Bone marrow (tissue), 2 donors: ENCODE measurements around the gene NFIC.

Experiments used
- DNase-seq, 2 donors: peaks; one replicate each; lab custom pipeline; 2025; lab: John Stamatoyannopoulos, UW

NFIC gene

DNA sequence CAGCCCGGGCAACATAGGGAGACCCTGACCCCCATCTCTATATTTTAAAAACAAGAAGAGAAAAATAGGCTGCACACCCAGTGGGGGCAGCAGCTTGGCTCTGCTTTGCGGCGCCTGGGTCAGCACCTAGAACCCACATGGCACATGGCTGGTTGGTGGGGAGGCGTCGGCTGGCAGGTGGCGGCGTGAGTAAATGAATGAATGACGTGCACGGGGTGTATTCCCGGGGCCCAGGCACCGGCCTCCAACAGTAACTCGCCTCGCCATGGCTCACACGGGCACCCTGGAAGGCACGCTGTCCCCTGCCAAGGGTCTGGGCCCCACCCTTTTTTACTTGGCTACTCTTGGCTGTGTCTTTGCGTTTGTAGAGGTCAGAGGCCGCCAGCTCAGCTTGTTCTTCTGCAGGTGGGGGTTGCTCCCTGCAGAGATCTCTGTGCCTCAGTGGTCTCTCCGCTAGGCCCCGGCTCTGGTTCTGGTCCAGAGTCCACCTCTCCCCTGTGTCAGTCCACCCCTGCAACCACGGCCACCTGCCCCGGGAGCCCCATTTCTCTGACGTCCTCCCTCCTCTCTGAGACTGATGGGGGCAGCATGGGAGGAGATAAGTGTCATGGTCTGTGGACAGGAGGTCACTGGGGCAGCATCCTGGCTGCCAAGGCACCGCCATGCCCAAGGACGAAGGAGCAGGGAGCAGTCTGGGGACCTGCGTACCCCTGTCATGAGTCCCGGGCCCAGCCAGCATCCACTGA is 145.3 kb downstream of the NFIC start:
- DNase-seq = no peak

- DNase-seq = no peak
Measured at GRCh38 chr19:3512562-3513228, 146.3 kb downstream of the NFIC start.

DNA sequence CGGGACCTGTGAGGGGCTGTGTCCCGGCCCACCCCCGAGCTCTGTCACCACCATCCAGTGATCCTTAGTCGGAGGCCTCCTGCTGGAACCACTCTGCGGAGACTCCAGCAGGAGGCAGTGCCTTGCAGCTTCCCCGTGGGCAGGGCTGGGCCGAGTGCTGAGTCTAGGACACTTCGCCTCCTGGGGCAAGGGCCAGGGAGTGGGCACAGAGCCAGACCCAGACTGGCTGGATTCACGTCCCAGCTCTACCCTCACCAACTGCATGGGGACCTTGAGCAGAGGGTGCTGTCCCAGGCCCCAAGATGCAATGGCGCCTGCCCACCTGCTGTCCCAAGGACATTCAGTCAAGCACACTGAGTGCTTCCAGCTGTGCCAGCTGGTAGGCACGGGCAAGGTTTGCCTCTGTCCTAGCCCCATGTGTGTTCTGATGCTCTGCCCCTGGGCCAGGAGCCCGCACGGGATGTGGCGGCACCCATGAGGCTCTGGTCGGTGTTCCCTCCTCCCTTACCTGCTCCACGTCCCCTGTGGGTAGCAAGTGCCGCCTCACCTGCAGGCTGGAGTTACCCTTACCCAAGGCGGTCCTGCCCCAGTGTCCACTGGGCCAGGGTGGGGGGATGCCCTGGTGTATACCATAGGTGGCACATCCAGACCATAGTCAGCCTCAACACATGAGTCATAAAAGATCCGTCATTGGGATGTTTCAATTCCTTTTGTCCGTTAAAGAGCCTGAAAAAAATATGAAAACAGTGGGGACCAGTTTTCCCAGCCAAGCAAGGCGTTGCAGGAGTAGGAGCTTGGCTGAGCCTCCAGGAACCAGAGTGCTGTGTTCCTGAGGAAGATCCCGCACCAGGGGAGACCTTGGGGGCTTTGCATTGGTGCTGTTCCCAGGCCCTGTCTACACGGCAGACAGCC is 147.1 kb downstream of the NFIC start:
- no peak for DNase-seq

- DNase-seq = no peak
Measured at GRCh38 chr19:3514930-3515329, 148.5 kb downstream of the NFIC start.

DNA sequence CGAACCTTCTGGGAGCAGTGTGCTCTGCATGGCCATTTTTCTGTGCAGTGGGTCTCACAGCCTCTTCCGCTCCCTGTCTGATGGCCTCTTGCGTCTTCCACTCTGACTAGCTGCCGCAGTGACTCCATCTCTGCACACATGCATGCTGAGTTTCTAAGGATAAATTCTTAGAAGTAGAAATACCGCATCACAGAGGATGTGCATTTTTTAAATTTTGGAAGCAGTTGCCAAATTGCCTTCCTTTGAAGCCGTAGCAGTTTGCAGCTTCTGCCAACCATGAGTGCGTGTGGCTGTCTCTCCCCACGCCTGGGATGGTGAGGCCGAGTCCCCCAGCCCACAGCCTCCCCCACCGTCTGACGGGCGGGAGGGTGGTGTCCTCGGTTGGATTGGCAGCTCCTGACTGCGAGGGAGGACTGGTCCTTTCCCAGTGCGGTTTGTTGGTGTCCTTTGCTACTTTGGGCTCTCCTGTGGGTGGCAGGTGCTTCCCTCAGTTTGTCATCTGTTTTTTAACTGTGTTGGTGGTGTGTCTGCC is 149.6 kb downstream of the NFIC start:
- DNase-seq = no peak

- DNase-seq = no peak
Measured at GRCh38 chr19:3516675-3517207, 150.4 kb downstream of the NFIC start.

DNA sequence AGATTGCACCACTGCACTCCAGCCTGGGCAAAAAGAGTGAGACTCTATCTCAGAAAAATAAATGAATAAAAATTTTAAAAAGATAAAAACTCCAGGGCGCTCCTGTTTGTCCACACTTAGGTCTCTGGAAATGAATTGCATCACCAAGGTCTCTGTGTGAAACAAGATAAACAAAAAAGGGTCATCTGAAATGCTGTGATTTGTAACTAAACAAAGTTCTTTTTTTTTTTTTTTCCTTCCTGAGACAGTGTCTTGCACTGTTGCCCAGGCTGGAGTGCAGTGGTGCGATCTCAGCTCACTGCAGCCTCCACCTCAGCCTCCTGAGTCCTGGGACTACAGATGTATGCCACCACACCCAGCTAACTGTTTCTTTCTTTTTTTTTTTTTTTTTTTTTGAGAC is 151.3 kb downstream of the NFIC start:
- no peak for DNase-seq

- DNase-seq = no peak
Measured at GRCh38 chr19:3518255-3518654, 151.9 kb downstream of the NFIC start.

- DNase-seq = no peak
Measured at GRCh38 chr19:3518659-3519058, 152.3 kb downstream of the NFIC start.
